HG02571 (cell line): ENCODE measurements around the gene ESRP2.

Source experiments
- ATAC-seq: cut with Tn5 transposase; IDR thresholded peaks from one replicate; pipeline ENCODE4 v1.9.1; 2021; ENCODE audit warnings: mild to moderate bottlenecking, moderate library complexity; ENCODE audit not compliant: unreplicated experiment

Gene ESRP2

GRCh38 chr16:68264128-68265077, 28.5 kb upstream of the ESRP2 start, which contains the start of gene SLC7A6:
SLC7A6 (plus strand) TSS chr16:68264526; CDS start chr16:68274727, 10,201 bp downstream.
- ATAC-seq, result peak; percentile 60

DNA sequence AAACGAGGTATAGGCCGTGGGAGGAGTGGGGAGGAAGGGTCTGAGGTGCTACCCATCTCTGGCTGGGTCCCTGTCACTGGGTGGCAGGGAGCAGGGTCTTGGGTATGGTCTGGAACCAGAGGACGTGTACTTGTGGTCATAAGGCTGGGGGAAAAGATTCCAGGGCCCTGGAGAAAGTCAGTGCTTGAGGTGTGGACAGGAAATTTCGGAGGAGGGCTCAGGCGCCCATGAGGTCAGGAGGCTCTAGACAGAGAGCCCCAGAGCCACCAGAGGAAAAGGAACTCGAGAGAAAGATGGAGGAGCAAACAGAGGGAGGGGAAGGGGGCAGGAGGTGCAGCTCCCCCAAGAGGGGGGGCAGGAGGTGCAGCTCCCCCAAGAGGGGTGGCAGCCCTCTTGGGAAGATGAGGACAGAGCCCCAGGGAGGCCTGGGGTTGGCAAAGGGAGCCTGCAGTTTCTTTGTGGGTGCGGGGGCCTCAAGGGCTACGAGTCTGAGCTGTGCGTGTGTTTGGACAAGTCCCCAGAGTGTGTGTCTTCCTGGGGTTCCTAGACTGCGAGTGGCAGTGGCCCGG, 27.7 kb upstream of the ESRP2 start:
- no peak for ATAC-seq

DNA sequence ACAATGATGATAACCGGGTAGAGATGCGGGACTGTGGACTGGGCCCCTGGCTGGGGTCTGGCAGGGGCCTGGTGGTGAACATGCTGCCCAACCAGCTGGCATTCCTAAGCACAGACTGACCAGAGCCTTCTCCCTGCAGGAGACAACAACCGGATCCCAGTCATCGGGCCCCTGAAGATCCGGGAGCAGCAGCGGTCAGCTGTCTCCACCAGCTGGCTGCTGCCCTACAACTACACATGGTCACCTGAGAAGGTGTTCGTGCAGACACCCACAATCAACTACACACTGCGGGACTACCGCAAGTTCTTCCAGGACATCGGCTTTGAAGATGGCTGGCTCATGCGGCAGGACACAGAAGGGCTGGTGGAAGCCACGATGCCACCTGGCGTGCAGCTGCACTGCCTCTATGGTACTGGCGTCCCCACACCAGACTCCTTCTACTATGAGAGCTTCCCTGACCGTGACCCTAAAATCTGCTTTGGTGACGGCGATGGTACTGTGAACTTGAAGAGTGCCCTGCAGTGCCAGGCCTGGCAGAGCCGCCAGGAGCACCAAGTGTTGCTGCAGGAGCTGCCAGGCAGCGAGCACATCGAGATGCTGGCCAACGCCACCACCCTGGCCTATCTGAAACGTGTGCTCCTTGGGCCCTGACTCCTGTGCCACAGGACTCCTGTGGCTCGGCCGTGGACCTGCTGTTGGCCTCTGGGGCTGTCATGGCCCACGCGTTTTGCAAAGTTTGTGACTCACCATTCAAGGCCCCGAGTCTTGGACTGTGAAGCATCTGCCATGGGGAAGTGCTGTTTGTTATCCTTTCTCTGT, 23.3 kb upstream of the ESRP2 start:
- ATAC-seq, result no peak

GRCh38 chr16:68257906-68258800, 22.2 kb upstream of the ESRP2 start:
- no peak for ATAC-seq

DNA sequence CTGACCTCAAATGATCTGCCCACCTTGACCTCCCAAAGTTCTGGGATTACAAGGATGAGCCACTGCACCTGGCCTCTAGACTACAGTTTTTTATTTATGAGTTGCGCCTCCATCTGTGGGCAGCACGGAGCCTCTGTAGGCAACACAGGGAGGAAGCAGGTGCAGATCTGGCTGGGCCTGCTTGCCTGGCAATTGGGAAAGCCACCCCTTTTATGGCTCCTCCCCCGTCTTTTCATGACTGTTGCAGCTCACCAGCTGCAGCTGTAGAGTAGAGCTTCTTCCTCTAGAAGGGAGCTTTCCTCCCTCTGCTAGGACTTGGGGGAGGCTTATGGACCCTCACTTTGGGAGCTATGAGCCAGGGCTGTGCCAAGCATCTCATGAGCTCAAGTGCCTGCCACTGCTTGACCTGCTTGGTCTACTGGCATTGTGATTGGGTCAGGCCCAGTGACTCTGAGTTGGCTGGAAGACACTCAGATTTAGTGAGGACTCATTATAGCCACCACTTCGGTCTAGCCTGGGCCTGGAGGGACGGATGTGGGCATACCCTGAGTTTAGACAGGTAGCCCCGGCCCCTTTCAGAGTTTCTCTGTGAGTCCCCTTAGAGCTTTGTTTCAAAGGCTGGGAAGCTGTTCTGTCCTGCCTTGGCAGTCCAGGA, 21.5 kb upstream of the ESRP2 start:
- ATAC-seq, result no peak

DNA sequence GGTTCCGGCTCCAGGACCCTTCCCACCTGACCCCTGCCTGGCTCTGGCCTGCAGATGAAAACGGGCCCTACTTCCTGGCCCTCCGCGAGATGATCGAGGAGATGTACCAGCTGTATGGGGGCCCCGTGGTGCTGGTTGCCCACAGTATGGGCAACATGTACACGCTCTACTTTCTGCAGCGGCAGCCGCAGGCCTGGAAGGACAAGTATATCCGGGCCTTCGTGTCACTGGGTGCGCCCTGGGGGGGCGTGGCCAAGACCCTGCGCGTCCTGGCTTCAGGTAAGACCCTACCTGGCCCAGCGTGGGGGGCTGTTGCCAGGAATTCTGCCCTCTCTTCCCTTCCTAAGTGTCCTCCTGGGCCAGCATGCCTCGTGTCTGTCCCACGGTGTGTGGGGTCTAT, 19.8 kb upstream of the ESRP2 start:
- ATAC-seq, result no peak

- no peak for ATAC-seq
These were observed 17.8 kb upstream of the ESRP2 start for GRCh38 chr16:68253721-68254120.

DNA sequence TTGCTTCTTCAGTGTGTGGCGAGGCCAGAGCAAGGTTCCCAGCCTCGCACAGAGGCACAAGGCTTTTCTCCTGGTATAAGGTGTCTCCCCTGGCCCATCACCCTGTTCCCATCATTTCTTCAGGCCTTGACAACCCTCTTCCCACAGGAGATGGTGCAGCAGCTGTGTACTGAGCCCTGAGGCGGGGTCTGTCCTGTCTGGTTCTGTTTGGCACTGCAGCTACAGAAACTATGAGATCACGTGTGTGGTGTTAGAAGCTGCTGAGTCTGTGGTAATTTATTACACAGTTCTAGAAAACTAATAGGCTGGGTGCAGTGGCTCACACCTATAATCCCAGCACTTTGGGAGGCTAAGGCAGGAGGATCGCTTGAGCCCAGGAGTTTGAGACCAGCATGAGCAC, 16.5 kb upstream of the ESRP2 start:
- no peak for ATAC-seq

- no peak for ATAC-seq
These were observed 15.9 kb upstream of the ESRP2 start for GRCh38 chr16:68251832-68252231.

DNA sequence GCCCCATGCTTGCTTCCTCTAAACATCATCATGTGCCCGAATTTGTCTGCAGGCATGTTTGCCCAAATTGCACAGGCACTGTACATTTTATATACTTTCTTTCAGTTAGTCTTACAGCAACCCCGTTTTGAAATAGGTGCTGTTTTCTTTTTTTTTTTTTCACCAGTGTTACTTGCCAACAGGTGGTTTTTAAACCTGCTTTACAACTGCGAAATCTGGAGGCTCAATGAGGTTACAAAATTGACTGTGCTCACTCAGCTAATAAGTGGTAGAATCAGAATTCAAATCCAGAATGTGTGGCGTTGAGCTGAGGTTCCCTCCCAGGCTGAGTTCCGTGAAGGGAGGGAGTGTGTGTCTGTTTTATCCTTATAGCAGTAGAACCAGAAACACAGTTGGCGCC, 15.0 kb upstream of the ESRP2 start:
- ATAC-seq, result no peak

GRCh38 chr16:68249371-68249770, 13.4 kb upstream of the ESRP2 start:
- ATAC-seq, result no peak

GRCh38 chr16:68247932-68248331, 12.0 kb upstream of the ESRP2 start:
- no peak for ATAC-seq

DNA sequence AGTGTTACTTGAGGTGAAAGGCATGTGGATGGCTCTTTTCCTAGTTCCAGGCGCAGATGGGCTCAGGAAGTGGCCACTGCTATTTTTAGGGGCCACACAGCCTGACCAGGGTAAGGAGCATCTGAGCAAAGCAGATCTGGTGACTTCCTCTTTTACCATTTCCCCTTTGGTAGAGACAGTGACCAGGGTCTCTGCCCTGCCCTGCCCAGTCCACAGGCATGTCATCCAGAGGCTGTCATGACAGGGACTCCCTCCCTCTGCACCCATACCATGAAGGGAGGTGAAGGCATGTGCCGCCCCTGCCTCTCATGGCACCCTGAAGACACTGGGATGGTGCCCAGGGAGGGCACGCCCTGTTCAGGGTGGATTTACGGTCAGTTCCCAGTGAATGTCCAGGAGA, 11.5 kb upstream of the ESRP2 start:
- ATAC-seq, result no peak

DNA sequence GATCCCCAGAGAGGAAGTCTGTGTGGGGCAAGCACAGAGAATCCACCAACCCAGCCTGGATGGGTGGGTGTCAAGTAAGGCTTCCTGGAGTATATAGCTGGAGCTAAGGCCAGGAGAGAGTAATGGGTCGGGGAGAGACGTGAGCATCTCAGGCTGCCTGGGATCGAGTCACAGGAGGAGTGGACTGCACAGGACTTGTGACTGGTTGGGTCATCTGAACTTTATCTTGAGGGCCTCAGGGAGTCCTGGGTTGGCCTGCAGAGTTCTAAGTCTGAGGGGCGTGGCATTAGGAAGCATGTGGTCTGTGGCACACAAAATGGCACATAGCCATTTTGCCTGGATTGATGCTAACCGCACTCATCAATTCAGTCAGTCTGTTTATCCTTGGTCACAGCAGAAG, 10.7 kb upstream of the ESRP2 start:
- ATAC-seq, result no peak

DNA sequence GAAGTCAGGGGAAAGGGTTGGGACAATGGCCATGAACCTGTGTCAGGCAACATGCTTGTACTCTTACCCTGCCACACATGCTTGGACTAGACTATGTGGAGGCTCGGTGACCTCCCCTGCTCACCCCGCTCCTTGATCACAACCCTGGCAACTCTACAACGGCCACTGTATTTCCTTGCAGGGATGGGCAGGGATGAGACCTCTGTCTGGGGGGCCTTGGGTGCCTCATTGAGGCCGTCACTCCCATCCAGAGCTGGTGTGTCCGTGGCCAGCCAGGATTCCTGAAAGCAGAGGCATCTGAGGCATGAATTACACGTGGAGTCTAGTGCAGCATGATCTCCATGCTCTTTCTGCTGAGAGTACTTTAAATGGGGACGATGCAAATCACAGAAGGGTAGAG, 10.2 kb upstream of the ESRP2 start:
- no peak for ATAC-seq

- peak; percentile 86 for ATAC-seq
These were observed 9.3 kb upstream of the ESRP2 start, which contains the start of gene PLA2G15 for GRCh38 chr16:68244903-68245853. PLA2G15 (plus strand) TSS chr16:68245373; CDS start chr16:68245427, 54 bp downstream.

GRCh38 chr16:68244481-68244902, 8.6 kb upstream of the ESRP2 start:
- ATAC-seq, result no peak
